Activated T-helper 1 cell treated with anti-CD3 and anti-CD28 coated beads, Interleukin-2, amount 50 U/mL, for 16 hours (primary cell): ENCODE data around the gene KCNN3.

ENCODE experiments used
- DNase-seq, 2 donors: peaks; one replicate each; pipeline ENCODE4 v3.0.0-alpha.2; 2020; ENCODE audit warnings: low read depth in 1 of 2, low spot score in 1 of 2

Gene KCNN3

DNA sequence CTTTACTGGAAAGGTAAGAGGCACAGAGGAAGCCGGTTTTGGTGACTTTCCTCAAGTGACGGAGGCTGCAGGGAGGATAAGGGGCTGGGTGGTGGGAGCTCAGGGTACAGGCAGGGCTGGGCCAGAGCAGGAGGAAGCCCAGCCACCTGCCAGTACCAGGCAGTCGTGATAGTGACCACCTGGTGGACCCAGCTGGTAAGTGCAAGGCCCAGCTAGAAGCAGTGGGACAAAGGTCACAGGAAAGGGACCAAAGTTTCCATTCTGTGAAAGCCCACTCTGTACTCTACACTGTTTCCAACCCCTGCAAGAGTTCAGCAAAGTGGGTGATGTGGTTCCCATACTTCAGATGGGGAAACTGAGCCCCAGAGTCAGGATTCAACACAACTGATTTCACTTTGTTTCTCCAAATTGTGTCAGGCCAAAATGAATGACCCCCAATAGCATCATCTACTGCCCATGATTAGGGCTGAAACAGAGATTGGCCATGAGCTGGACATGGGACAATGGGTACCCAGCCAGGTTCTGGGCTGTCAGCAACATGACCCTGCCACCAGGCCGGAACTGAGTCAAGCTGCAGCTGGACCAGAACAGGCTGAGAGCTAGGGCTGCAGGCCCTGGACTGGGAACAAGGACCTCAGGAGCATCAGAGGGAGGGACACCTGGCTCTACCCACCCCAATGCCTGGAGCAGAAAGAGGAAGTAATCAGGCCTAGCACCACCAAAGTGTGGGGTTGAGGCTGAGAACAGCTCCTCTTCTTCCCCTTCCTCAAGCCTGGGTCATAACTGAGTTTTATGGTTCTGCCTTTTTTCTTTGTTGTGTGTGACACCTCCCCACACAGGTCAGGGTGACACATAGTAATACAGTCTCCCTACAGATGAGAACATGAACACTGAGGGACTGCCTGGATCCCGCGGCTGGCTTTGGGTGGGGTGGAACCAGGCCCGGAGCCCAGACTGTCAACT lies 50.2 kb downstream of the KCNN3 start:
- no peak for DNase-seq

DNA sequence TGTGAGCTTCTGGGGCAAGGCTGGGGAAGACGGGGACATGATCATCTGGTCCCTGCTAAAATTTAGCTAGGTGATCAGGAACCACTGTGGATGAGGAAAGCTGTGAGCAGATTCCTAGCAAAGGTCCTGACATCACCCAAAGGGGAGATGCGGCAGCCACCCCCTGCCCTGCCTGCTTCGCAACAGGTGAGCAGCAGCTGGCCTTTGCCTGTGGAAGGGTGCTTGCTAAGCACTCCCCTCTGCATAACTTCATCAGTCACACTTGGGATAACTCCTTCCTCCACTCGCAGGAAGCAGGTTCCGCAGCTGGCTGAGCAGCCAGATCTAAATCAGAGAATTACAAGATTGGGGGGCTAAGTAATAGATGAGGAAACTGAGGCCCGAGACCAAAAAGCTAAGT lies 51.2 kb downstream of the KCNN3 start:
- no peak for DNase-seq

DNA sequence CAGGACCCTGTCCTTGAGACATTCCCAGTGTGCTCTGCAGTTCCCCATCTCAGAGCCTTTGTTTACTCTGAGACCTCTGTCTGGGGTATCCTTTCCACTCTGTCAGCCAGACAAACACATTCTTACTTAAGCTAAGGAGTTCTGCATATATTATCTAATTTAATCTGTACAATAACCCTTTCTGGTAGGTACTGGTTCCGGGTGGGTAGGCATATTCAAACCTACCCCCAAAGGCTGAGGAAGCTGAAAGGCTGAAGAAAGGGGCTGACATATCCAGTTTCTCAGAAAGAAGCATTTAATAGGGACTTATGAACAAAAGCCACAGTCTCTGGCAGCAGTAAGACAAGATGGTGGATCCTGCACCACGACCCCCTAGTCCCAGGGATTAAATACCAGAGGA lies 53.1 kb downstream of the KCNN3 start:
- DNase-seq: no peak

DNA sequence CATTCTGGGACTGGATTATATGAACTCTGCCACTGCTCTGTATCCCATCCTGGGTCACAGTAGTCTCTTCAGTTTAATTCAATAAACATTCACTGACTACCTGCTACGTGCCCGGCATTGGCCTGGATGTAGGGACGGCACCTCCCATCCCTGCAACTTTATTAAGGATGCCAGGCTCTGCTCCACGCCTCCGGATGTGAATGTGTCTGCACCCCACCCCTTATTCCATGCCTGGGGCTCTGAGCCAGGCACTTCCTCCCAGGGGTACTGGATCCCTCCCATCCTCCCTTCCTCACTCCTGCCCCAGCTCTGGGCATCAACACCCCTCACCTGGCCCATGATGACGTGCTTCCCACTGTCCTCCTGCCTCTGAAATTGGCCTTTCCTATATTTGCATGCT lies 53.7 kb downstream of the KCNN3 start:
- DNase-seq: no peak

DNA sequence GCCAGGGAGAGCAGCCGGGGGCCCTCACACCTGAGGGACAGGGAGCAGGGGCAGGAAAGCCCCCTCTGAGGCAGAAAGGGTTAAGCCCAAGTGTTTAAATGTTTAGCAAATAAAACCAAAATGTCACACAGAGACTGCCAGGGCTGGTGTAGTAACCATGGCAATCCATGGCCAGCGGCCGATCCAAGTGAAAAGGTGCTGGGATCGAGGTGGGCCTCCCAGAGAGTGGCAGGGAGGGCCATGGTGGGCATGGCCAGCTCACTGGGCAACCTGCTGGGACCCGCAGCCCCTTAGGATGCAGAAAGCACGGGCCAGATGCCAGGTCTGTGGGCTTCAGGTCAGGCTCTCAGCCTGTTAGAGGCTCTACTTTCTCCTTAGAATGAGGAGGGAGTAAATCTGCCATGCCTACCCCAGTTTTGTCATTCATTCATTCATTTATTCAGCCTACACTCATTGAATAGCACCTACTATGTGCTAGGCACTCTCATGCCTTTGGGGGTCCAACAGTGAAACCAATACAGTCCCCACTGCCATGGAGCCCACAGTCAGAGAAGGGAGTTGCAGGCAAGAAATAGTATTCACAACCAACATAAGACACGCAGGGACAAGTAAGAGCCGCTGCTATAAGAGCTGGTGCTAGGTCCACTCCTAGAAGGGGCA lies 56.1 kb downstream of the KCNN3 start:
- DNase-seq: no peak

DNA sequence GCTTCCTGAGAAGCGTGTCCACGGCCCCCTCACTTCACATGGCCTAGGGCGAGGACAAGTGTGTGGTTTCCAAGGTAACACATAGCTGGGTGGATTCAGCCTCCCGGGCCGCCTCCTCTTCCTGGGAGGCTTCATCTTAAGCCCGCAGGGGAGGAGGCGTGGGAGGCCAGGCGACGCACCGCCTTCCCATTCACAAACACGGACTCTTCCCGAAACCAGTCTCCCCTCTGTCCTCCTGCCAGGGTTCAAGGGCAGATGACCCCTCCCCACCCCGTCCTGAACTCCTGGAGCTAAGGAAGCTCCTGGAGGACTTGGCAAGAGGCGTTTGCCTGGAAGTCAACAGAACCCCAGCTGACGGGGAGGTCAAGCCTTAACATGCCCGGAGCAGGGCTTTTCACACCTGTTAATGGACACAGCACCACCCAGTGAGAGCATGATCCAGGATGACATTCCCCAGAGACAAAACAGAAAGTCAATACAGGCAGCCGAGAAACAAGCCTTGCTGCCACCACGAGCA lies 56.7 kb downstream of the KCNN3 start:
- DNase-seq: no peak

DNA sequence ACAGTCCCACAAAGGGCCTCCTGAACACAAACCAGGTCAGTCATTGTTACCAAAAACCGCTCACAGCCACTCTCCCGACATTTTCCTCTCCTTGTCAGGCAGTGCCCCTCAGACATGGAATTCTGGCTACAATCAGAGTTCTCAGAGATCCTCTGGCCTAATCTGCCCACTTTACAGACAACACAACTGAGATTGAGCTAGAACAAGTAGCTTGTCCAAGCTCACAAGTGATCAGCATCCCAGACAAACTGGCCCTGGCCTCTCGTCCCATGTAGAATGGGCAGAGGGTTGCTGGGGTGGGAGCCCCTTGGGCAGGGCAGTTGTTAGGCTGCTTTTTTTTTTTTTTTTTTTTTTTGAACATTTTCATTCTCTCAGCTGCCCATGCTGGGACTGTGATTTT lies 57.2 kb downstream of the KCNN3 start:
- no peak for DNase-seq

DNA sequence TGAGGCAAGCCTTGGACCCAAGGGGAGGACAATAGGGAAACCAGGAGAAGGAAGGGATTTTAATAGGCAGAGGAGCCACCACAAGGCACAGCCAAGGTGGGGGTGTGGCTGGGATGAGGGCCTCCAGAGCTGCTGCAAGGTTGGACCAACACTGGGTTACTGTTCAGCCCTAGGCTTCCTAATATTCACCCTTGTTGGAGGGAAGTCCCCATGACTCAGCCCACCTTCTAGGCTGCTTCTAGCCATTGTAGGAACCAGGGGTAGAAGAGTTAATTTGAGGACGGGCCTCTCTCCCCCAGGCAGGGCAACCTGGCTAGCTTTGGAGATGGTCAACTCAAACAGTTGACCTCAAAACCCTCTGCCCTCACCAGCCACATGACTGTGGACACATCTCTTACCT lies 59.5 kb downstream of the KCNN3 start:
- no peak for DNase-seq

DNA sequence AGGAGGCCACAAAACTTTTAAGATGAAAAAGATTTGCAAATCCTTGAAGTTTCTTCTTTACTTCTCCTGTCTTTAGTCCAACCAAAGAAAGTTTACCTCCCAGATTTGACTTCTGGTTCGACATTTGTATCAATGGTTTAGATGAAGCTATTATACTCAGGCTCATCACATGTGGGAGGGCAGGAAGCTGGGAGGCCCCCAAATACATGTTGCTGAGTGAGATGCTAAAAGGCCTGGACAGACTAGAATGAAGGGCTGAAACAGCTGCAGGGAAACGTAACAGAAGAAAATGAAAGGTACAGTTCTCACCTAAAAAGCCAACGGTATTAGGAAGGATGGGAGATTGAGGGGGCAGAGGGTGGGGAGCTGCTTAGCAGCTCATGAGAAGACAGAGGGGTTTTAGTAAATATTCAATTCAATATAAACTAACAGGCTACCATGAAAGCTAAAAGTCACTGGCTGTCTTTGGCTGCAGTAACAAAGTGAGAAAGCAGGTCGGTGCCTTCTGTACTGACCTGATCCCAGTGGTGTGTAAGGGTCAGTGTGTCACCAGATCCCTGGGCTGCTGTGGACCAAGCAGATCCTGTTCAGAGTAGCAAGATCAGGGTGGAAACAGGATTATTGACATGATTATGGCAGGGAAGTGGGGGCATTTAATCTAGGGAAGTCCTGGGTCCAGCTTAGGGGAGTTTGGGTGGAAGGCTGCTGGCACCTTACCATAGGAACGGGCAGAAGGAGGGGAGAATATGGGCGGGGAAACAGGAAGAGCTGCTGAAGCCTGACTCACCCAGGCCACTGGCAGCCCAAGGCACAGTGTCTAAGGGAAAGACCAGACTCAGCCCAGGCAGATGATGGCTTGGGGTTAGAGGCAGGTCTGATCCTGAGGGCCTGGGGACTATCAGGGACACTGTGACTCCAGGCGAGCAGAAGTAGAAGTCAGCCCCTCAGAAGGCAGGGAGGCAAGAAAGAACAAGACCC lies 60.4 kb downstream of the KCNN3 start:
- DNase-seq: no peak

DNA sequence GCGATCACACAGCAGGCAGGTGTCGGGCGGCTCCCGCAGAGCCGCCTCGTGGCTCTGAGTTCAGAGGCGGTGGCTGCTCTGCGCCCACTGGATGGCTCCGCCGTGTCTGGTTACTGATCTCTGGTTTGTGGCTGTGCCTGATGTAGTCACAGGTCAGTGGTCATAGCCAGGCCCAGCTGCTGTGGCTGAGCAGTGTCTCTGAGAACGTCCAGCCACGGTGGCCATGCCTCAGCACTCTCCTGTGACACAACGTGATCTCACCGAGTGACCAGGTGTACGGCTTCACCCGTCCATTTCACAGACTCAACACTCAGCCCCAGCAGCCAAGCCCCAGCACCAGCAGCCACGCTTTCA lies 61.2 kb downstream of the KCNN3 start:
- DNase-seq: no peak

DNA sequence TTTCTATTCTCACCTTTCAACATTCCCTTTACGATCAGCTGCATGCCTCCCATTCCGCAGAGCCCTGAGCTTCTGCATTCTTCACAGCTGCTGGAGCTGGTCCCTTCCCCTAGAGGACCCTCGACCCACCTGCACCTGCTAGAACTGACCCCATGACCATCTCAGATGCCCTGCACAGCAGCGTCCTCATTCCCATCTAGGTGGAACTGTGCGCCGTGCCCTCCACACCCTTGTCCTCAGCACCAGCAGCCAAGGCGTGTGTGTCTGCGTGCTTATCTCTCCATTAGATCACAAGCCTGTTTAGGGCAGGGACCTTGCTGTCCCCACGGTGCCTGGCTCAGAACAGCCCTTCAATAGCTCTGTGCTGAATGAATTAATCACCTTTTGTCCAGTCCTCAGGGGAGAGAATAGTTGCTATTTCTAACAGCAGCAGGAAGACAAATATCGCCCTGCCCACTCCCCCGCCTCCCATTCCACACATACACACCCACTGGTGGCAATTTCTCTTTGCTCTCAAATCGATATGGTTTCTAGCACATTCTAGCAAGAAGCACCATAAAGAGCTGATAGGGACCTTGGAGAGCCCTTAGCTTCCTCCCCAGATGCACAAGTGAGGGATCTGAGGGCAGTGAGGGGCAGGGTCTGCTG lies 61.7 kb downstream of the KCNN3 start:
- no peak for DNase-seq

DNA sequence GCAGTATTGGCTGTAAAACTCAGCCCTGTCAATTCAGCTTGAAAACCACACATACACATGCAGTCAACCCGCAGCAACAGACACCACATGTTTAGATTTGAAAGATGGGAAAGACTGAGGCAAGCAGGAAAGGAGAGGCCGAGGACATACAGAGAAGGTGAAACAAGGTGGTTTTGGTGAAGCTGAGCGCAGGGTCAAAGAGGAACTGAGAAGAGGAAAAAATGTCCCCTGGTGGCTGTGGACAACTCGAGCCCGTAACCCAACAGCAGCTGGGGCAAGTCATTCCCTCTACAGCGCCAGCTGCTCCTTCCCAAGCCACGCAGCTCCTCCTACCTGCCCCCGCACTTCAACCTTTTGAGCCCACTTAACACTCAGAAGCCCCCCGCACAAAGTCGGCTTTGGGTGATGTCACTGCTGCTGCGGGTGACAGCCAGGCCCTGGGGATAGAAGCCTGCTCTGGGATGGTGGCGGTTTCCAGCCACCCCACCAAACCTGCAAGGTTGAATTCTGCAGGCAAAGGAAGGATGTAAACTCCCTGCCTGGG lies 63.0 kb downstream of the KCNN3 start:
- DNase-seq: no peak

DNA sequence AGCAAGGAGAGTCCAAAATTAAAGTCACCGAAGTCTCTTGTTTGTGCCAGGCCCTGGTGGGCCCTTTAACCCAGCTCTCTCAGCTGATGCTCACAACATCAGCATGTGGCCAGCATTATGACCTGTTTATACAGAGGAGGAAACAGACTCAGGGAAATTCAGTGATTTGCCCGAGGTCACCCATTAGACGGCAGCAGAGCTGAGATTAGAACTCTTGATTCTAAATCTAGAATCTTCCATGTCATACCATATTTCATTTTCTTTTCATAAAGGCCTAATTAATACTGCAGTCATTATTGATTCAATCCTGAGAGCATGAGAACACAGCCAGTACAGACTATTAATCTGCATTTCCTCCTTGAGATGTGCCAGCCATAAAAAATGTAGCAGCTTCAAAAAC lies 63.7 kb downstream of the KCNN3 start:
- no peak for DNase-seq

DNA sequence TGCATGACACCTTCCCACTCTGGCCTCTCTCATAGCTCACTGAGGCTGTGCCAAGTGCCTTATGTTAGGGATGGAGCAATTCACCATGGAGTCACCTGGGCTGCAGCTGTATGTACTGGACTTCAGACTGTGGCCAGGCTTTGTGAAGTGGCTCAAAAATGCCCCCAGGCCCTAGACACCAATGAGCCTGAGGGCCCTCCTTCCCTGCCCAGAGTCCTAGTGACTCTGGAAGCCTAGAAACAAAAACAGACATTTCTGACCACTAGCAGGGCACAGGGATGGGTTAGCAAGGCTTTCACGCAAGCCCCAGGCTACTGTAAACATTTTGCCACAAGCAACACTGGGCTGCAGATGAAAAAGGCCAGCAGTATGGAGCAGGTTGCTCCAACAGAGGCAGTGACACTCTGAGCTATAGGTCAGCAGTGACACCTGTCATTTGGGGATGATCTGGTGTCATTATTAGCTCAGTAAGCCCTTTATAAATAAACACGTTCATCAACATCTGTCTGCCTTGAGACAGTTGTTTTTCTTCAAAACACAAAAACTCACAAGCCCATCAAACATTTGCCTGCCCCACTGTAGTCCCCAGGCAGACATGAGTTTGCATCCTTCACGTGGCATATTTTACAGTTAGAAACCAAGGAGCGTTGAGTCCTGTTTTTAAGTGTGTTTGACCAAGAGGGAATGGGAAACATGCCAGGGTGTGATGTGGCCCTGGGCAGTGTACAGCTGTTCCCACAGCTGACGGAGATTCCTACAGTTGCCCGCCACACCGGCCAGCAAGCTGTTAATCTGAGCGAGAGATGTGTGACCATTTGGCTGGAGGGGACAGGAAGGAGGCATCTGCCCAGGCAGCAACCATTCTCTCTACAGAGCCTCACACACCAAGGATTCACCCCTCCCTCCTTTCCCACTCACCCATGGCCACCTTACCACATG lies 66.8 kb downstream of the KCNN3 start:
- no peak for DNase-seq

DNA sequence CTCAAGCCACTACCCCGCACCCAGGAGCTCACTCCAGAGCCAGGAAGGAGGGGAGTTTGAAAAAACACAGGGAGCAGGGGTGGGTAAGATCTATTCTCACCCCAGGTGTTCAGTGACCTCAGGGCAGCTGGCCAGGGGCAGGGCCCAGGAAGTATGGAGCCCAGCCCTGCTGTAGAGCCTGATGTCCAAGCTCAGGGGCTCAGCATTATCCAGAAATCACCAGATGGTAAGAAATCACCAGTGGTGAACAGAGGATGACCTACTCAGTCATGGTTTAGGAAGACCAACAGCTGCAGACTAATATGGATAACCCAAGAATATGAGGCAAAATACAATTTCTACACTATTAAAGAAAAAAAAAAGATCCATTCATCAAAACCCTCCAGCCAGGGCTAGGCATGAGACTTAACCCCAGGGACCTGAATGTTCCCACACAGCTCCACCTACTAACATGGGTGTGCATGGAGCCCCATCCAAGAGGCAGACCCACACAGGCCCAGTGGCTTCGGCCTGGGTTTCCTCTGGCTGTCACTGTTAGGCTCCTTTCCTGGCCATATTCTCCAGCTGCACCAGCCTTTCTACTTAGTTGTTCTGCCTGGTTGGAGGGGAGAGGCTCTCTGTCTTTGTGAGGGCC lies 67.6 kb downstream of the KCNN3 start:
- no peak for DNase-seq

DNA sequence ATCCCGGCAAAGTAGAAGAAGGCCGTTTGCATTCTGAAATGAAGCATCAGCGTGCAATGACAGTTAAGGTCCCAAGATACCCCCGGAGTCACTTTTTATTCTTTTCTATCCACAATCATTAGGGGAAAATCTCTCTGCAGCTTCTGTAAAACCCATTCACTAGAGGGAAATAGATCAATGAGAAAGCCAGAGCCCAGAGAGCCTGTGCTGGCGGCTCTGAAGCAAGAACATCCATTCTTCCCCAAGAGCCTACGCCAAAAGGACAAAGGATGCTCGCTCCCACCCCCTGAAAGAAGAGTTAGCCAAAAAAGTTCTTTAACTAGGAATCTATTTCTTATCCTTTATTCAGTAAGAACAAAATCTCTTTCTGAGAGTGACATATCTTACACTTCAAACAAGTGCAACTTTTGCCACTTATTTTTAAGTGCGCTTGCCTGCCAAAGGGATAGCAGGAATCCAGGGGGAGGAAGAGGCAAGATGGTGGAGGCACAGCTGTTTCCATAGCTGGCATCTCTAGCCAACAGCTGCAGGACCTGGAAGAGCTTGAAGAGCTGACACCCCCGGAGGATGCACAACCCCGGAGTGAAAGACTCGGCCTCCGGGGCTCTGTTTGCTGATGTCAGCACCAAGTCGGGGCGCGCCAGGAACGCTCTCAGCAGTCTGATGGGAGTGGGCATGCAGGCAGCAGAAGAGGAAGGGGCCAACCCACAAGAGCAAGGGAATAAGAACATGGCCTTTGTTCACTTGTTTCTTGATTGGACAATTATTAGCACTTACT lies 68.7 kb downstream of the KCNN3 start:
- no peak for DNase-seq

DNA sequence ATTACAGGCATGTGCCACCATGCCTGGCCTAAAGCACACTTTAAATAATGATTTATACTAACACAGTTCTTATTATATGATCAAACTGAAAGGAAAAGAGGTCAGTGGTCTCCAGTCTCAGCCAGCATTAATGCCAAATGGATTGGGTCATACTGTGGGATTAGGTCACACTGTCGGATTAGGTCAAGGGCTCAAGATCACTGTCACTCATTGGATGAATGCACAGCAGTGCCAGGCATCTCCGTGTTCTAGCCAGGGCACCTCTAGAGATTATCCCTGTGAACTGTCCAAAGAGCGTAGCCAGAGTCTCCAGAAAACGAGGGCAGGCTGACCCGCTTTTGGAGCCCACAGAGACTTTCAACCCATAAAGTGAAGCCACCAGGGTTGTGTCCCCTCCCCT lies 70.9 kb downstream of the KCNN3 start:
- no peak for DNase-seq

DNA sequence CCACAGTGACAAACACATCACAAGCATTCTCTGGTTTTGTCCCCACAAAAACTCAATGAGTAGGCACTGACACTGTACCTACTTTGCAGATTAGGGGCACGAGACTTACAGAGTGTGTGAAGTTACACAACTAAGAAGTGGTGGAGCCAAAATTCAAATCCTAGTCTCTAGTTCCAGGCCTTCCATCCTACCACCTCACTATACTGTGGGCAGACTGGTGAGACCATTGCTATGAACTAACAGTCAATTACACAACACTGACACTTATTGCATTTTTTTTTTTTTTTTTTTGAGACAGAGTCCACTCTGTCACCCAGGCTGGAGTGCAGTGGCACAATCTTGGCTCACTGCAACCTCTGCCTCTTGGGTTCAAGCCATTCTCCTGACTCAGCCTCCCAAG lies 71.4 kb downstream of the KCNN3 start:
- DNase-seq: no peak
